GM21528 (cell line): ENCODE measurements around the gene TK2.
"Not testable (repeated sequence)": the region's sequence is repeated elsewhere in the genome, so short reads cannot be mapped to it uniquely, and the experiment has no call there.

Experiments
- ATAC-seq: cut with Tn5 transposase; IDR thresholded peaks from one replicate; pipeline ENCODE4 v1.9.1; 2021; ENCODE audit warnings: mild to moderate bottlenecking, moderate library complexity; ENCODE audit not compliant: unreplicated experiment, low FRiP score

The TK2 gene

DNA sequence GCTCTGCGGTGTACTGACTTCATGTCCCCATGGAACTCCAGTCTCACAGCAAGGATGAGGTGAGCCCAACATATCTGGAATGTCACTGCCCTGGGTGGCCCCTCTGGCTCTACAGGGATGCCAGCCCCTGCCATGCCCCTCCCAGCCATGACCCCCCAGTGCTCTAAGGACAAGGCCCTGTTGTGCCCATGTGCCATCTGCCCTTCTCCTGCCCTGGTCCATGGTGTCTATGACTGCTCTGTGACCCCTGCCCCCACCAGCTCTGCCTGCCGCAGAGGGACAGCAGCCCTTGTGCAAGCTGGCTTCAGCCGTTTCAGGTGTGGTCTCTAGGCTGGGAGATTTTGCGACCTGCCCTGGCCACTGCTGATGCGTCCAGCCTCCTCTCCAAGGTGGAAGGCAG lies 40.3 kb downstream of the TK2 start:
- no peak for ATAC-seq

DNA sequence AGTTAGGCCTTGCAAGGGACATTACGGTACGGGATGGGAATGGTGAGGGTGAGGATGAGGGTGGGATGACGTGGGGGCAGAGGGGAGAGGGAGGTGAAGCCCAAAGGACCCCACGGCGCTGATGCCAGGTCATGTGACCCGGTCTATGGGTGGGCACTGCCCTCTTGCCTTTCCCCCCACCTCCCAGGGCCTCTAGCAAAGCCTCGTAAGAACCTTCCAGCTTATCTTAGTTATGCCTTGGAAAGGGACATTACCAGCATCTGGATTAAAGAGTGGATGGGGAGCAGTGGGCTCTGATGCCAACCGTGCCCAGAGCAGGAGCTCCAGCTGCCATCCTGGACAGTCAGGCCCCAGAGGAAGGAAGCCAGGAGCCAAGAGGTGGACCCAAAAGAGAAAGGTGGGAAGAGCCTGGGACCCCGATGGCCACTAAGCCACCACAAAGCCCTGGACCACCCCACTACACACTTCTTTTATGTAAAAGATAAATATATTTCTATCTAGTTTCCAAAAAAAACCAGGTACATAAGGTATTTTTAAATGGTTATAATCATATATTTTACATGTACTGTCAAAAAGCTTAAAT lies 40.9 kb downstream of the TK2 start:
- no peak for ATAC-seq

DNA sequence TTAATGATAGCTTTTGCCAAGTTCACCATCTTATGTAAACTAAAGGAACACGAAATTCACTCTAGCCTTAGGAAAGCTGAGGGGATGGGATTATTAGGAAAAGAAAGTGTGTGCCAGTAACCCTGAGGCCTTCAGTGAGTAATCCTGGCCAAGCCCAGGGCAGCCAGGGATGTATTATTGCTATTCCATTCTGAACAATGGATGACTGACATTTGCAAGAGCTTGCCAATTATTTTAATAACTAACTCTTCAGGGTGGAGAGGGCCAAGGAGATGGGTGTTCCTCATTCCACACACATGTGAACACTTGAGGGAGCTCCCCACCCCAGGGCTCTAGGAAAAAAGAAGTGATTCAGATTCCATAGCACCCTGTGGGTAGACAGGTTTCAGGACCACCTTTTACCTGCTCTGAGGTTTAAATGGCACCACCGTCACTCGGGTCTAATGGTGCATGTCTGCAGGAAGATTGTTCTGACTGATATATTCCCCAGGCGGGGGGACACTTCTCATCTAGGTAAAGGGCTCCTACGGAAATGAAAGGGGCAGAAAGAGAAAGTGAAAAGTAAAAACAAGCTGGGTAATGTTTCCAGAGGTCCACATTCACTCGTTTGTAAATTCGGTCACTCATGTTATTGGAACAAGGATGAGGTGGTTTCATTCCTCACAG lies 41.5 kb downstream of the TK2 start:
- no peak for ATAC-seq

DNA sequence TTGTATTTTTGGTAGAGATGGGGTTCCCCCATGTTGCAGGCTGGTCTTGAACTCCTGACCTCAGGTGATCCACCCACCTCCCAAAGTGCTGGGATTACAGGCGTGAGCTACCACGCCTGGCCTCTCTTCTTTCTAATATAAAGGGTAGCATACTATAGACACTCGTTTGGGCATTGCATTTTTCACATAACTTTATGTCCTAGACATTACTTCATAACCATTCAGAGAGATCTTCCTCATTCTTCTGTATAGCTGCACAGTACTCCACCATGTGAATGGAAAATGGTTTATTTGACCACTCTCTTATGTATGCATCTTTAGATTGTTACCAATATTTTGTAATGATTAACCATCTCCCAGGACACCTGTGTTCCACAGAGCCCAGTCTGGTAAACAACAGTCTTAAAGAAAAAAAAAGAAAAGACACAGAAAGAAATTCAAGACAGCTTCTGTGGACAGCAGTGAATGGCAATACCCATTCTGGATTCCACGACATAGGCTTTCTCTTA lies 42.1 kb downstream of the TK2 start:
- no peak for ATAC-seq

DNA sequence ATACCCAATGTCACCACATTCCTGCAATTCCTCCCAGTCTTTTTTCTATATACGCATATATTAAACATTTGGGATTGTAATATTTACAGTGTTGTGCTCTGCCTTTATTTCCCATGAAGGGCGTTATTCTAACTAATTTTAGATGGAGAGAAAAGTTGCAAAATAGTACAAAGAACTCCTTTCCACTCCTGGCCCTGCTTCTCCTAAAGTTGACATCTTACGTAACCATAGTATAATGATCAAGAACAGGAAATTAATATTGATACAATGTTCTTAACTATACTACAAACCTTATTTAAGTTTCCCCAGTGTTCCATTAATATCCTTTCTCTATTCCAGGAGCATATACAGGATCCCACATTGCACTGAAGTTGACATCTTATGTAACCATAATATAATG lies 46.3 kb downstream of the TK2 start:
- ATAC-seq, result no peak

DNA sequence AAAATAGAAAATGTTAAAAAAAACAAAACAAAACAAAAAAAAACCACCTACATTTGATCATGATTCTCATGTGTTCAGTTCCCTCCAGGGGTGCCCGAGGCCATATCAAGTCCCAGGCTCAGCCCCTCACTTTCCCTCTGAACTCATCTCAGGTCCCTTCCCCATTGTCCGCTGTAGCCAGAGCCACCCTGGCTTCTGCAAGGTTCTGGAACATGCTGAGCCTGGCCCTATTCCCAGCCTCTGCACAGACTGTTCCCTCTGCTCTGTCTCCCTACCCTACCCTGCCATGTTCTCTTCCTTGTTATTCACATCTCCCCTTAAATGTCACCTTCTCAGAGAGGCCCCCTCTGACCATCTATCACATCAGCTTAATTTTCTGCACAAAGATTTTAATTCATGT lies 46.9 kb downstream of the TK2 start:
- ATAC-seq, result no peak

DNA sequence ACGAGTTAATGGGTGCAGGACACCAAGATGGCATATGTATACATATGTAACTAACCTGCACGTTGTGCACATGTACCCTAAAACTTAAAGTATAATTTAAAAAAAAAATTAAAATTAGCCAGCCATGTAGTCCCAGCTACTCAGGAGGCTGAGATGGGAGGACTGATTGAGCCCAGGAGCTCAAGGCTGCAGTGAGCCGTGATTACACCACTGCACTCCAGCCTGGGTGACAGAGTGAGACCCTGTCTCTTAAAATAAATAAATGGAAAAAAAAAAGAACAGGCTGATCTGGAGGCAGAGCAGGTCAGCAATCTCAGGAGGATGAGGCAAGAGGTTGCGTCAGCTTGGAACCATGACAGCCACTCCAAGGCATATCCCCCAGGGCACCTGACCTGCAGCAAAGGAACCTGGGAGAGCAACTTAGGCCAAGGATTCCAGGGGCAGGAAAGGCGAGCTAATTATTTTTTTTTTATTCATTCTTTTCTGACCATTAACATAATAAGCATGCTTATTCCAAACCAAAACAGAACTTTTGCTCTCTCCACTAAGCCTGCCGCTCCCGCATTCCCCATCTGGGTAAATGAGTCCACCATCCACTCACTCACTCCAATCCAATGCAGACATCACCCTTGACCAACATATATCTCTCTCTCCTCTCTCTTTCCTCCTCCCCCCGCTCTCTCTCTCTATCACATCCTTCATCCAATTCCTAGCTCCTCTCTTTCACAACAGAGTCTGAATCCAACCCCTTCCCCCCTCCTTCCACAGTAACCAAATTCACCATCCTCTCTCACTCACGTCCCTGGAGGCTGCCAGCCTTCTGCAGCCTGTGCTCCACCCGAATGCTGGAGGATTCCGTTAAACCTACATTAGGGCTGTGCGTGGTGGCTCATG lies 47.7 kb downstream of the TK2 start:
- no peak for ATAC-seq

DNA sequence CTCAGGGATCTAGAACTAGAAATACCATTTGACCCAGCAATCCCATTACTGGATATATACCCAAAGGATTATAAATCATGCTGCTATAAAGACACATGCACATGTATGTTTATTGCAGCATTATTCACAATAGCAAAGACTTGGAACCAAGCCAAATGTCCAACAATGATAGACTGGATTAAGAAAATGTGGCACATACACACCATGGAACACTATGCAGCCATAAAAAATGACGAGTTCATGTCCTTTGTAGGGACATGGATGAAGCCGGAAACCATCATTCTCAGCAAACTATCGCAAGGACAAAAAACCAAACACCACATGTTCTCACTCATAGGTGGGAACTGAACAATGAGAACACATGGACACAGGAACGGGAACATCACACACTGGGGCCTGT lies 48.4 kb downstream of the TK2 start:
- not testable (repeated sequence) for ATAC-seq

DNA sequence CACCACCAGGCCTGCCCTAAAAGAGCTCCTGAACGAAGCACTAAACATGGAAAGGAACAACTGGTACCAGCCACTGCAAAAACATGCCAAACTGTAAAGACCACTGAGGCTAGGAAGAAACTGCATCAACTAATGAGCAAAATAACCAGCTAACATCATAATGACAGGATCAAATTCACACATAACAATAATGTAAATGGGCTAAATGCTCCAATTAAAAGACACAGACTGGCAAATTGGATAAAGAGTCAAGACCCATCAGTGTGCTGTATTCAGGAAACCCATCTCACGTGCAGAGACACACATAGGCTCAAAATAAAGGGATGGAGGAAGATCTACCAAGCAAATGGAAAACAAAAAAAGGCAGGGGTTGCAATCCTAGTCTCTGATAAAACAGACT lies 52.0 kb downstream of the TK2 start:
- ATAC-seq, result not testable (repeated sequence)

DNA sequence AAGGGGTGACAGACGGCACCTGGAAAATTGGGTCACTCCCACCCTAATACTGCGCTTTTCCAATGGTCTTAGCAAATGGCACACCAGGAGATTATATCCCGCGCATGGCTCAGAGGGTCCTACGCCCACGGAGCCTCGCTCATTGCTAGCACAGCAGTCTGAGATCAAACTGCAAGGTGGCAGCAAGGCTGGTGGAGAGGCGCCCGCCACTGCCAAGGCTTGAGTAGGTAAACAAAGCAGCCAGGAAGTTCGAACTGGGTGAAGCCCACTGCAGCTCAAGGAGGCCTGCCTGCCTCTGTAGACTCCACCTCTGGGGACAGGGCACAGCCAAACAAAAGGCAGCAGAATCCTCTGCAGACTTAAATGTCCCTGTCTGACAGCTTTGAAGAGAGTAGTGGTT lies 53.7 kb downstream of the TK2 start:
- ATAC-seq, result not testable (repeated sequence)

DNA sequence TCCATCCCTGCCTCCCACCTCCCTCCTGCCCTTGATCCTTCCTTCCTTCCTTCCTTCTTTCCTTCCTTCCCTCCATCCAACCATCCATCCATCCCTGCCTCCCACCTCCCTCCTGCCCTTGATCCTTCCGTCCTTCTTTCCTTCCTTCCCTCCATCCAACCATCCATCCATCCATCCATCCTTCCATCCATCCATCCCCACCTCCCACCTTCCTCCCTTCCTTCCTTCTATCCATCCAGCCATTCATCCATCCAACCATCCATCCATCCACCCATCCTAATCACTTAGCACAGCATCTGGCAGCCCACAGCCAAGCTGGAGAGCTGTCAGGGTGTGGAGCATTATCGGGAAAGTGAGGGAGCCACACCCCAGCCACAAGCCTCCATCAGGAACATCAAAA lies 54.5 kb downstream of the TK2 start:
- ATAC-seq, result no peak

DNA sequence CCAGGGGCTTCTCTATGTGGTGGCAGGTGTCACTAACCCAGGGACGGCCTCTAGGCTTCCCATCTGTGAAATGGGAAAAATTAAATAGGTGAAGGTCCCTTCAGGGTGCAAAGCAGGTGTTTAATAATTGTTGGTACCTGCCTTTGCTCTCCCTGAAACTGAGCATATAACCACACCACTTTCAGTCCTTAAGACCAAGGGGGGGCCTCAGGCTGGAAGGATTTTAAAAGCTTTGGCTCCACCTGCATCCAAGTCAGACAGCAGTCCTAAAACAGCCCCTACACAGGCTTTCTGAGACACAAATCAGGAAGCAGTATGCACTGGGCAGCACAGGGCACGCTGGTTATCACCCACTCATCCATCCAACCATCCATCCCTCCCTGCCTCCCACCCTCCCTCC lies 55.0 kb downstream of the TK2 start:
- ATAC-seq, result no peak

DNA sequence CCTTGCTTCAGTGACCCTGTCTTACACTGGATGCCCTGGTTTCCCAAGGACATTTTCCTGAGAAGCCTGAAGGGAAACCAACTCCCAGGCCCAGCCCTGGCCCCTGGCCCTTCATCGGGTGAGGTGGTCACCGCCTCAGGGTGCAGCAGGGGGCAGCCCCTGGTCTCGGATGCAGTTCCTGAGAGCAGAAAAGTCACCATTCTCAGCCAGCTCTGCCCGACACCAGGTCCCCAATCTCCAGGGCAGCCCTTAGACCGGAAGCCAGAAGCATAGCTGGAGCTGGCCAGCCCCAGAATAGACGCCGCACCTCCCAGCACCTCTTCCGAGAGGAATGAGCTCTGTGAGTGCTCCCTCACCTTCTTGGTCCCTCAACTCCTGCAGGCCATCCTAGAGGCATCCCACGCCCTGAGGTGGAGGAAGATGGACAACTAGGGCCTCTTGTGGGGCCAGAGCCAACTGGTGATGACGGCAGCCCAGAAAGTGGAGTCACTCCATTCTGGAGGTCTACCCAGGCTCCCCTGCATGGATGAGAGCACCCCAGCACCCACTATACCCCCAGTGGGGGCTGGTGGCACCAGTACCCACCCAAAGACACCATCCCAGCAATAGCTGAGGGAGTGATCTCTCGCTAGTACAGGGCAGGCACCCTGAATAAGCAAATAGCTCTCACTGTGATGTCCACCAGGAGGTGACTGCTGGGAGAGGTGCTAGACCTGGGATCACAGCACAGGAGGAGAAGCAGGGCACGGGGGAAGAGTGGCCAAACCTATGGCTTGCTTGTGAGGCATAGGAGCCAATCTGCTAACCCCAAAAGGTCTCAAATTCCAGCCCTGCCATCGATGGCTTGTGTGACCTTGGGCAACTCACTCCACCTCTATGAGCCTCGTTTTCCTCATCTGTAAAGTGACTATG lies 56.2 kb downstream of the TK2 start:
- ATAC-seq, result no peak

DNA sequence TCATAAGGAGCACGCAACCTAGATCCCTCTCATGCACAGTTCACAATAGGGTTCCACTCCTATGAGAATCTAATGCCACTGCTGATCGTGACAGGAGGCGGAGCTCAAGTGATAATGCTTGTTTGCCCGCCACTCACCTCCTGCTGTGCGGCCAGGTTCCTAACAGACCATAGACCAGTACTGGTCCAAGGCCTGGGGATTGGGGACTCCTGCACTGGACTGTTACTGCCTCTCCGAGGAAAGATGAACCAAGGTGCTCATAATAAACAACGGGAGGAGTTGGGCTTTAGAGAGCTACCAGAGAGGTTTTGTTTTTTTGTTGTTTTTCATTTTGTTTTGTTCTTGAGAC lies 58.2 kb downstream of the TK2 start:
- ATAC-seq, result no peak

DNA sequence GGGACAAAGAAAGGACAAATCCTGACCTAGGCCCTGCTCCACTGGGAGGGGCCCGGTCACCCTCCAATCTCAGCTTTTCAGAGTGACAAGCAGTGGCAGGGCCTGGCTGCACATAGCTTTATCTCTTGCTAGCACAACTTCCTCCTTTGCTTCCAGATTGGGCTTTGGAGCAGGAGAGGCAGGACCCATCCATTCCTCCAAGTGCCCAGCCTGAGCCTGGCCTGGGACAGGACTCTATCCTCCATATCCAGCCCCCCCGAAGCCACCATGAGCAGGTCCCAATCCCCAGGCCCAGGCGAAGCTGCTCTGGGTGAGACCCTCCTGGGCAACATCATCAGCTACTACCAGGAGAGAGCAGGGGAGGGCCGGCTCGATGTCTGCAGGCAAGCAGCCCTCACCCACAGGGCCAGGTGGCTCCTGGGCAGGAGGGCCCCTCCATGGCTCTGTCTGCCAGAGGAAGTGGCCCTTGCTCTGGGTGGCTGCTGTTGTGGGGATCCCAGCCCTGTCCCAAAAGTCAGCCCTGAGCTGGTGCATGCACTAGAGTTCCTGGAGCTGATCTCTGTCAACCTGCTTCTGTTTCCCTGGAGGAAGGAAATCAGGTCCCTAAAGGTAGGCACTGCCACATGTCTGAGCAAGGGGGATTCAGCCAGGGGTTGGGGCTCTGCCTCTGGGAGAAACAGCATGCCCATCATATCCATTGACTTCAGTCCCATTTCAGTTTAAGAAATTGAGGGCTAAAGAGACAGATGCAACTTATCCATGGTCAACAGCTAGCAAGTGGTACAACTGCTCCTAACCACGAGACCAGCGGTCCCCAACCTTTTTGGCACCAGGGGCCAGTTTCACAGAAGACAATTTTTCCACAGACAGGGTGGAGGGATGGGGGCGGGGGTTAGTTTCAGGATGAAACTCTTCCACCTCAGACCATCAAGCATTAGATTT lies 58.9 kb downstream of the TK2 start:
- no peak for ATAC-seq

DNA sequence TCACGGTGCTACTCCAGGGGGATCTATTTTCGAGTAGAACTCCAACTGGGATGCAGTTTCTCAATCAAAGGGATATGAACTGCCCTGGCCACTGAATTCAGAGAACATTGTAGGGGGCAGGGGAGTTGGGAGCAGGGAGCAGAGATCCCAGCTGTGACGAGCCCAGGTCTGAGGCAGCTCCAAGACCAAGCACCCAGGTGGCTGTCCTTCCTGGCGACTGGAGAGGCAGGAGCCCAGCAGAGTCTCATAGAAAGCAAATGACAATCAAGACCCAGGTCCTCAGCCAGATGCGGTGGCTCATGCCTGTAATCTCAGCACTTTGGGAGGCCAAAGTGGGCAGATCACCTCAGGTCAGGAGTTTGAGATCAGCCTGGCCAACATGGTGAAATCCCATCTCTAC lies 60.1 kb downstream of the TK2 start:
- no peak for ATAC-seq

DNA sequence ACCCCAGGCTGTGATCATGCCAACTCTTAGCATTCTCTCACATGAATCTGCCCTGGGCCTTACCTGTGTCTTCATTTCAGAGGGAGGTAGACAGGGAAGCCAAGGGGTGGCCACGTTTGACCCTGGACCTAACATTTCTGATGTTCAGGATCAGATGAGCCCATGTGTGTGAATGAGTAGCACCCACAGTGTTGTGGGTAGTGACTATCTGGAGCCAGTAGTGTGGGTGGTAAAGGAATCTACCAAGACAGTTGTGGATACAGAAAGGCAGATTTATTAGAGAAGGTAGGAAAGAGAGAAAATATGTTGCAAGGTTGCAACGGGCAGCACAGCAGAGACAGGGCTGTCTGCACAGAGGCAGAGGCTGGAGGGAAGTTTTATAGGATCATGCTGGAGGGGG lies 60.5 kb downstream of the TK2 start:
- ATAC-seq, result no peak

DNA sequence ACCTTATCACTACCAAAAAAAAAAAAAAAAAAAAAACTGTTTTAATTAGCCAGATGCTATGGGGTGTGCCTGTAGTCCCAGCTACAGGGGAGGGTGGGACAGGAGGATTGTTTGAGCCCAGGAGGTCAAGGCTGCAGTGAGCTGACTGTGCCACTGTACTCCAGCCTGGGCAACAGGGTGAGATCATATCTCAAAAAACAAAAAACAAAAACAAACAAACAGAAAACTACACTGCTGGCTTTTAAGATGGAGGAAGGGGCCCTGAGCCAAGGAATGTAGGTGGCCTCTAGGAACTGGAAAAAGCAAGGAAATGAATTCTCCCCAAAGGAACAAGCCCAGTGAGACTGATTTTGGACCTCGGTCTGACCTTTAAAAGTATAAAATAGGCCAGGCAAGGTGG lies 61.4 kb downstream of the TK2 start:
- ATAC-seq, result no peak

DNA sequence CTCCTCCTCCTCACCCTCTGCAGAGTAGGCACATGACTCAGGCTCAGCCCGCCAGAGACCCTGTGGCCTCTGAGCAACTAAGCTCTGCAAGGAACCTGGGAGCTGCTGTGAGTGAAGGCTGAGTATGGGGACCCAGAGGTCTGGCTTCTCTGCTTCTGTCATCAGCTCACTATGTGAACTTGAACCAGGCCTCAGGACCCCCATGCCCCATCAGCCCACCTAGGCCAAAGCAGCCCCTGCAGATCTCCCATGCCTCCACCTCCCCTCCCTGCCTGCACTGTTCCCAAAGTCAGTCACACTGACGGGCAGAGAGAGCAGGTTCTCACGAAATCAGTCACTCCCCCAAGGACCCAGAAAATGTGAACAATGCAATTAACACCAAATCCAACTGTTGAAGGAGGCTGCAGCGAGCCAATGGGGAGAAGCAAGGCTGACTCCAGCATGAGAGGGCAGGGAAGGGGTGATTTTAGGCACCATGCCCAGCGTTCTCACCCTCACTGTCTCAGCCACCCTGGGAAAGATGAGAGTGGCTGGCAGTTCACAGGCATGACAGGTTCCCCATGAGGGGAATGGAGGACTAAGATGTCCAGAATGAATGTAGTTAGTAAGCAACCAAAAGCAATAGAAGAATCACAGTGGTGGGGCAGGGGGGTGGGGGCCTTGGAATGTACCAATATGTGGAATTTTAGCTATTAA lies 62.2 kb downstream of the TK2 start:
- ATAC-seq, result no peak
